ENCODE data around the gene PSMB3.
A peak's percentile ranks its signal among the peaks of the same experiment; 100 is the strongest.

- TF ChIP-seq CTCF (IDR thresholded peaks at IDR 0.05 in 8 of 11, conservative IDR thresholded peaks at IDR 0.05 in 3 of 11): peak in 2 of 11 experiments; percentile 19 to 26
- no peak for TF ChIP-seq POLR2A (IDR thresholded peaks at IDR 0.05)
Observed at GRCh38 chr17:38733282-38733981, 19.1 kb upstream of the PSMB3 start.

All from spleen (tissue), 7 donors.